ENCODE data around the gene TMEM184A.
"Not testable (repeated sequence)": the region's sequence is repeated elsewhere in the genome, so short reads cannot be mapped to it uniquely, and the experiment has no call there.

TMEM184A gene

GRCh38 chr7:1588978-1589377 lies 33.0 kb upstream of the TMEM184A start:
- DNase-seq: no peak

- DNase-seq: no peak
These were observed 31.7 kb upstream of the TMEM184A start for GRCh38 chr7:1587738-1588137.

GRCh38 chr7:1586827-1587705 lies 31.1 kb upstream of the TMEM184A start:
- no peak for DNase-seq

GRCh38 chr7:1586126-1586826 lies 30.3 kb upstream of the TMEM184A start:
- DNase-seq: no peak

GRCh38 chr7:1585142-1585981 lies 29.4 kb upstream of the TMEM184A start:
- DNase-seq: no peak

GRCh38 chr7:1584700-1585099 lies 28.7 kb upstream of the TMEM184A start:
- DNase-seq: no peak

- DNase-seq: not testable (repeated sequence)
These were observed 27.4 kb upstream of the TMEM184A start for GRCh38 chr7:1583241-1583930.

GRCh38 chr7:1580422-1581030 lies 24.5 kb upstream of the TMEM184A start:
- no peak for DNase-seq

GRCh38 chr7:1579481-1580421 lies 23.7 kb upstream of the TMEM184A start:
- DNase-seq: no peak

- DNase-seq: no peak
These were observed 22.5 kb upstream of the TMEM184A start for GRCh38 chr7:1578513-1578912.

- no peak for DNase-seq
These were observed 20.7 kb upstream of the TMEM184A start for GRCh38 chr7:1576521-1577253.

GRCh38 chr7:1575809-1576208 lies 19.8 kb upstream of the TMEM184A start:
- DNase-seq: no peak

GRCh38 chr7:1572111-1572822 lies 16.3 kb upstream of the TMEM184A start:
- DNase-seq: no peak

- DNase-seq: peak; percentile 75
These were observed 14.0 kb upstream of the TMEM184A start, which contains the start of gene PSMG3 for GRCh38 chr7:1569833-1570632. Gene PSMG3, minus strand, starts transcription at chr7:1570032. Its CDS starts 693 bp downstream, at chr7:1569339.

- no peak for DNase-seq
These were observed 13.4 kb upstream of the TMEM184A start for GRCh38 chr7:1569440-1569832.

- DNase-seq: peak; percentile 16
These were observed 13.0 kb upstream of the TMEM184A start for GRCh38 chr7:1569016-1569415.

GRCh38 chr7:1567896-1568510 lies 12.0 kb upstream of the TMEM184A start:
- no peak for DNase-seq
